CD4-positive, alpha-beta T cell (primary cell): ENCODE measurements around the gene ORAI3. TPM values are rescaled to one million over a fixed set of nuclear protein-coding genes. Genes with fewer than 3 reads are reported as not detected.

Experiments used
- ATAC-seq: fragments of 200-7000 bp; cut with Tn5 transposase; one replicate; pipeline ENCODE4 v1.10.0; 2022; ENCODE audit warnings: mild to moderate bottlenecking; ENCODE audit not compliant: poor library complexity
- CTCF ChIA-PET: fragments of 350-600 bp; sonication (Branson Sonifier 250); formaldehyde crosslinking; loops from one replicate; lab custom pipeline; 2021; ENCODE audit warnings: antibody characterized with exemption, inconsistent platforms; lab: Charles Lee
- POLR2A ChIA-PET: fragments of 350-600 bp; sonication (Branson Sonifier 250); formaldehyde crosslinking; loops from one replicate; lab custom pipeline; 2021; ENCODE audit warnings: antibody characterized with exemption, inconsistent platforms; lab: Charles Lee
- DNase-seq, 14 experiments: peaks; one replicate each; pipeline ENCODE4 v3.0.0-alpha.2; 2013 to 2020; ENCODE audit warnings: mixed read lengths in 2 of 14
- H3K27ac ChIP-seq, 2 donors: one replicate each; pipeline versions ENCODE4 v1.5.1 to v1.7.0; 2013; ENCODE audit warnings: low read length in 2 of 2, low read depth in 1 of 2, mild to moderate bottlenecking in 1 of 2
- H3K27me3 ChIP-seq, 2 experiments: 1 replicate in 1 of 2; 2 replicates in 1 of 2; pipeline versions ENCODE4 v1.6.1 to v1.7.0; 2013; ENCODE audit warnings: low read length in 2 of 2, control low read depth in 1 of 2, mild to moderate bottlenecking in 1 of 2, moderate library complexity in 1 of 2; ENCODE audit not compliant: insufficient read depth in 2 of 2, control insufficient read depth in 1 of 2
- H3K36me3 ChIP-seq: one replicate; pipeline ENCODE4 v1.6.1; 2013; ENCODE audit warnings: low read length, control low read depth; ENCODE audit not compliant: insufficient read depth
- H3K4me1 ChIP-seq: one replicate; pipeline ENCODE4 v1.6.1; 2013; ENCODE audit warnings: low read length, control low read depth; ENCODE audit not compliant: insufficient read depth
- H3K4me3 ChIP-seq: one replicate; pipeline ENCODE4 v1.5.1; 2013; ENCODE audit warnings: mild to moderate bottlenecking, low read length, moderate library complexity
- H3K9me3 ChIP-seq, 2 experiments: 1 replicate in 1 of 2; 2 replicates in 1 of 2; pipeline versions ENCODE4 v1.6.1 to v1.7.0; 2013; ENCODE audit warnings: low read length in 2 of 2, mild to moderate bottlenecking in 2 of 2, control low read depth in 1 of 2, moderate library complexity in 1 of 2; ENCODE audit not compliant: control insufficient read depth in 1 of 2, insufficient read depth in 1 of 2
- H3K27ac Mint-ChIP-seq: one replicate; pipeline ENCODE4 v1.8.0; 2020; ENCODE audit warnings: mixed read lengths
- H3K27me3 Mint-ChIP-seq: one replicate; pipeline ENCODE4 v1.8.0; 2021; ENCODE audit warnings: mixed read lengths
- H3K36me3 Mint-ChIP-seq: one replicate; pipeline ENCODE4 v1.8.0; 2021; ENCODE audit warnings: low read depth, mixed read lengths
- H3K4me1 Mint-ChIP-seq: one replicate; pipeline ENCODE4 v1.8.0; 2021; ENCODE audit warnings: low read depth, mixed read lengths
- H3K4me3 Mint-ChIP-seq: one replicate; pipeline ENCODE4 v1.8.0; 2020; ENCODE audit warnings: mild to moderate bottlenecking, mixed read lengths
- H3K9me3 Mint-ChIP-seq: one replicate; pipeline ENCODE4 v1.8.0; 2020; ENCODE audit warnings: mixed read lengths
- CTCF ChIP-seq: fragments of 200-600 bp; IDR thresholded peaks from one replicate; pipeline ENCODE4 v1.8.0; 2022; ENCODE audit warnings: antibody characterized with exemption, mild to moderate bottlenecking
- intact Hi-C, 2 experiments: fragments of 100-400 bp; cut with DNase I in 1 of 2; cut with micrococcal nuclease in 1 of 2; formaldehyde crosslinking; loops; one replicate each; pipeline versions ENCODE4 v1.15.1 to v1.9.0; 2023 to 2025; cut with DNase I, micrococcal nuclease
- total RNA-seq, 174 experiments: library from RNA in 2 of 174; stranded (reverse) in 2 of 174; gene quantifications; one replicate each; pipeline ENCODE4 v1.2.3 and lab custom pipeline; 2021 to 2026

The ORAI3 gene
- total RNA-seq, 2 experiments from 2014 or later, result 3.0 to 4.5 TPM

- no peaks in the 10 kb centered on the region for H3K27me3 Mint-ChIP-seq
- Histone ChIP-seq H3K4me3 (no peak overlapping the region), H3K27ac (no peak overlapping the region), H3K9me3 (no peaks in the 10 kb centered on the region), H3K36me3 (peaks cover 77% of the 10 kb centered on the region), H3K27me3 (no peaks in the 10 kb centered on the region), H3K4me1 (no peaks in the 10 kb centered on the region)
- H3K27ac Mint-ChIP-seq, result no peak overlapping the region
- H3K4me1 Mint-ChIP-seq, result no peaks in the 10 kb centered on the region
- CTCF ChIA-PET, result interaction anchor here (1.1 kb wide), 1 partner anchor 12 kb away, joined by 4 read pairs; the partner anchor contains the start of gene HSD3B7
- POLR2A ChIA-PET, result no interaction called here
- ATAC-seq, result no peak
- H3K36me3 Mint-ChIP-seq, result peaks cover 79% of the 10 kb centered on the region
- intact Hi-C loops, result no loop called here
- H3K4me3 Mint-ChIP-seq, result no peak overlapping the region
- no peak for TF ChIP-seq CTCF
- H3K9me3 Mint-ChIP-seq, result no peaks in the 10 kb centered on the region
- DNase-seq, result no peak
Measured at GRCh38 chr16:30972872-30973271, 24.0 kb downstream of the ORAI3 start.

GRCh38 chr16:30974348-30974747 is 25.5 kb downstream of the ORAI3 start:
- Mint-ChIP-seq H3K36me3 (peaks cover 78% of the 10 kb centered on the region), H3K27ac (no peak overlapping the region), H3K27me3 (no peaks in the 10 kb centered on the region), H3K9me3 (no peaks in the 10 kb centered on the region), H3K4me3 (no peak overlapping the region), H3K4me1 (no peaks in the 10 kb centered on the region)
- intact Hi-C loops, result no loop called here
- Histone ChIP-seq H3K36me3 (peaks cover 75% of the 10 kb centered on the region), H3K27me3 (no peaks in the 10 kb centered on the region), H3K4me3 (no peak overlapping the region), H3K27ac (no peak overlapping the region), H3K4me1 (no peaks in the 10 kb centered on the region), H3K9me3 (no peaks in the 10 kb centered on the region)
- DNase-seq (no peak), ATAC-seq (no peak)
- CTCF ChIA-PET, result no interaction called here
- POLR2A ChIA-PET, result no interaction called here
- no peak for TF ChIP-seq CTCF

- Mint-ChIP-seq H3K27me3 (no peaks in the 10 kb centered on the region), H3K27ac (no peak overlapping the region), H3K9me3 (no peaks in the 10 kb centered on the region), H3K36me3 (peaks cover 70% of the 10 kb centered on the region), H3K4me1 (no peaks in the 10 kb centered on the region), H3K4me3 (no peak overlapping the region)
- no peak overlapping the region for H3K4me3 ChIP-seq
- no peaks in the 10 kb centered on the region for H3K9me3 ChIP-seq
- POLR2A ChIA-PET, result no interaction called here
- CTCF ChIA-PET, result no interaction called here
- H3K27me3 ChIP-seq, result no peaks in the 10 kb centered on the region
- no peak for DNase-seq
- intact Hi-C loops, result no loop called here
- no peak for TF ChIP-seq CTCF
- no peak overlapping the region for H3K27ac ChIP-seq
- peaks cover 75% of the 10 kb centered on the region for H3K36me3 ChIP-seq
- ATAC-seq, result no peak
- H3K4me1 ChIP-seq, result no peaks in the 10 kb centered on the region
Measured at GRCh38 chr16:30976486-30976885, 27.6 kb downstream of the ORAI3 start.
